Mammary epithelial cell (primary cell): ENCODE measurements around the gene ITLN1.

Source experiments
- EZH2 ChIP-seq: IDR thresholded peaks from 2 replicates; pipeline ENCODE4 v1.6.1; 2012; ENCODE audit warnings: low read length, inconsistent platforms, borderline replicate concordance
- TF ChIP-seq, protein P1 (sequence below), 2 donors: IDR thresholded peaks in 1 of 2; conservative IDR thresholded peaks in 1 of 2; 2 replicates each; pipeline ENCODE4 v1.5.1; 2011 to 2012; ENCODE audit warnings: inconsistent platforms in 2 of 2, low read length in 2 of 2, mild to moderate bottlenecking in 2 of 2, control low read depth in 1 of 2, low read depth in 1 of 2; ENCODE audit not compliant: insufficient read depth in 1 of 2; ENCODE audit errors: extremely low read depth in 1 of 2

- TF ChIP-seq, protein P1, sequence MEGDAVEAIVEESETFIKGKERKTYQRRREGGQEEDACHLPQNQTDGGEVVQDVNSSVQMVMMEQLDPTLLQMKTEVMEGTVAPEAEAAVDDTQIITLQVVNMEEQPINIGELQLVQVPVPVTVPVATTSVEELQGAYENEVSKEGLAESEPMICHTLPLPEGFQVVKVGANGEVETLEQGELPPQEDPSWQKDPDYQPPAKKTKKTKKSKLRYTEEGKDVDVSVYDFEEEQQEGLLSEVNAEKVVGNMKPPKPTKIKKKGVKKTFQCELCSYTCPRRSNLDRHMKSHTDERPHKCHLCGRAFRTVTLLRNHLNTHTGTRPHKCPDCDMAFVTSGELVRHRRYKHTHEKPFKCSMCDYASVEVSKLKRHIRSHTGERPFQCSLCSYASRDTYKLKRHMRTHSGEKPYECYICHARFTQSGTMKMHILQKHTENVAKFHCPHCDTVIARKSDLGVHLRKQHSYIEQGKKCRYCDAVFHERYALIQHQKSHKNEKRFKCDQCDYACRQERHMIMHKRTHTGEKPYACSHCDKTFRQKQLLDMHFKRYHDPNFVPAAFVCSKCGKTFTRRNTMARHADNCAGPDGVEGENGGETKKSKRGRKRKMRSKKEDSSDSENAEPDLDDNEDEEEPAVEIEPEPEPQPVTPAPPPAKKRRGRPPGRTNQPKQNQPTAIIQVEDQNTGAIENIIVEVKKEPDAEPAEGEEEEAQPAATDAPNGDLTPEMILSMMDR (conservative IDR thresholded peaks at IDR 0.05 in 1 of 2, IDR thresholded peaks at IDR 0.05 in 1 of 2; ENCODE audit: extremely low read depth in 1 of 2, insufficient read depth in 1 of 2, low read depth in 1 of 2, low read length in 2 of 2): no peak
- TF ChIP-seq EZH2: no peak
These were observed 26.5 kb downstream of the ITLN1 start for GRCh38 chr1:160858507-160858906.
